Dermis blood vessel endothelial cell (primary cell): ENCODE measurements around the gene SFT2D2. TPM values are rescaled to one million over a fixed set of nuclear protein-coding genes. Genes with fewer than 3 reads are reported as not detected.

Source experiments
- DNase-seq: peaks from one replicate; pipeline ENCODE4 v3.0.0; 2010
- total RNA-seq: library from RNA; depleted of rRNA; stranded (reverse); fragments of >200 nt; gene quantifications from 2 replicates; pipeline ENCODE4 v1.2.3, GENCODE V29; 2014

Gene SFT2D2
- total RNA-seq, 1 donor from 2014 or later = 45.8 TPM

DNA sequence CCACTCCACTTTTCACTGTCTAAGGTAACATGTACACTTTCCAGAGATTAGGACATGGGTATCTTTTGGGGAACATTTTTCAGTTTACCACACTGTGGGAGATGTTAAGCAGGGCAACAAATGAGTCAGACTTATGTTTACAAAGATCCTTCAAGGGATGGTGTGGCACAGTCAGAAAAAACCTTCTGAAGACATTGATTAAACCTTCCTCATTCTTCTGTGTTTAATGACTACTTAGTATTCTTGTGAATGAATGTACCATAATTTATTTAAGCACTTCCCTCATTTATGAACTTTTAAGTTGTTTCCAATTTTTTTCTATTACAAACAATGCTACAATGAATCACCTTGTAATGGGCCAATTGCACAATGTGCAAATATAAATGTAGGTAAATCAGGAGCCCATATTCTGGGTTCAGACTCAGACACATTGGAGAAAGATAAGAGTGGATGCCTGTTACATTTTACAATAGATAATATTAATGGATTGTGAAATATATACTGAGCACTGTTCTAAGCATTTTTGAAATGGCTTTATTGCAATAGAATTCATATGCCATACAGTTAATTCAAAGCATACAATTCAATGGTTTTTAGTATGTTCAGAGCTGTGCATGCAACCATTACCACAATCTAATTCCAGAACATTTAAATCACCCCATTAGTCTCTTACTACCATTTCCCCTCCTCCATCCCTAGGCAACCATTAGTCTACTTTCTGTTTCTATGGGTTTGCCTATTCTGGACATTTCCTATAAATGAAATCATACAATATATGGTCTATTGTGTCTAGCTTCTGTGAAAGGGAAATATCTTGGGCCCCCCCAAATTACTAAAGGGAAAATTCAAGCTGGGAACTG lies 1.9 kb upstream of the SFT2D2 start:
- DNase-seq = no peak

- no peak for DNase-seq
Observed at GRCh38 chr1:168224991-168225390, 813 bp upstream of the SFT2D2 start.

DNA sequence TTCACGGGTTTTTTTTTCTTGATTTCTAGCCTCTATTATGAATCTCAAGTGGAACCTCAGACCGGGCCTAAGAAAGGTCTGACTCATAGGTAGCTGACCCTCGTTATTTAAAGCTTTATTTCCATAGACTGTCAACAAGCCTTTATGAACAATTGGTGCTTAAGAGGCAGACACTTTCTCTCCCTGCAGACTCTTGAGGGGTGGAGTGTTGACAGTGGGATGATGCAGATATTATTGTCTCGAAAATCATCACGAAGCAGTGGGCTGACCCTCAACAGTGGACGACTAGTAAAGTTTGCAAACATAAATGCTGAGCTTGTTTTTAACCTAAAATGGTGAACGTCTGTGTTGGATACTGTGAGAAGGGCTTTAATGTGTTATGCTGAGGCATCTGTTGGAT lies 1.8 kb downstream of the SFT2D2 start:
- peak; percentile 77 for DNase-seq

GRCh38 chr1:168229893-168230292 lies 4.1 kb downstream of the SFT2D2 start:
- DNase-seq = no peak

DNA sequence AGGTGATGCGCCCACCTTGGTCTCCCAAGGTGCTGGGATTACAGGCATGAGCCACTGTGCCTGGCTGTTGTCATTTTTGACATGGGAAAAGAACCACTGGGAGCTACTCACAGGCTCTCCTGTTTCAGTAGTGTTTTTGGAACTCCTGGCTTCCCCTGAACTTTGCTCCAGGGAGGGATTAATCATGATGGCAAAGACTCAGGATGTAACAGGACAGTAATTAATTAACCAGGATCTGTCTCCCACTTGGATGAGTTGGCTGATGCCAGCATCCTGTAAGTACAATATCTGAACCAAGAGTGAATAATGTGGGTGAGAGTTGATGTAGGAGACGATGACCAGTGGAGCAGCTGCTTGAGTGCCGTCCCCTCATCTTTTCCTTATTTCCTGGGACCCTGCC lies 4.9 kb downstream of the SFT2D2 start:
- no peak for DNase-seq

DNA sequence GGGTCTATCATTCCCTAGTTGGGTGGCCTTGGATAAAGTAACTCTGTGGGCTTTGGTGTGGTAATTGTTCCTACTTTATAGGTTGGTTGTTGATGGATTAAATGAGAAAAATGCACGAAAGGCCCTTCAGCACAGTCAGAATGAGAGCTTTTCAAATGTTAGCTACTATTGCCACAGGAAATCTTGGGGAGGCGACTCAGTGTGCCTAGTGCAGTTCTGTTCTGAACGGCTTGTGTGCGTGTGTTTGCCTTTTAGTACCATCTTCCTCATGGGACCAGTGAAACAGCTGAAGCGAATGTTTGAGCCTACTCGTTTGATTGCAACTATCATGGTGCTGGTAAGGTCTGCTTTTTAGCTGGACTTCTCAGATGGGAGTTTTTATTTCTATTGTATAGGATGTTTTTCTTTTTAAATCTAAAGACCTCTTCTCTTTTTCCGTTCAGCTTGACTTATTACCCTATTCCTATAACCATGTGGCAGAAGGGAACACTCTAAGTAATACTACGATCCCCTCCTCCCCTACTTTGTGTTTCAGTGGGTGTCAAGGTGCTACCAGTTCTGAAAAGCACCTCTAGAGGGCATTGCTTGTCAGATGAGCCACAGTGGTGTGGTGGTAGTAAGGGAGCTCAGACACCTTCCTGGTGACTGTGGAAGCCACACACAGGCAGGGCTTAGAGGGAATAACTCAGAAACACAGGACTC lies 9.2 kb downstream of the SFT2D2 start:
- DNase-seq = peak; percentile 81

DNA sequence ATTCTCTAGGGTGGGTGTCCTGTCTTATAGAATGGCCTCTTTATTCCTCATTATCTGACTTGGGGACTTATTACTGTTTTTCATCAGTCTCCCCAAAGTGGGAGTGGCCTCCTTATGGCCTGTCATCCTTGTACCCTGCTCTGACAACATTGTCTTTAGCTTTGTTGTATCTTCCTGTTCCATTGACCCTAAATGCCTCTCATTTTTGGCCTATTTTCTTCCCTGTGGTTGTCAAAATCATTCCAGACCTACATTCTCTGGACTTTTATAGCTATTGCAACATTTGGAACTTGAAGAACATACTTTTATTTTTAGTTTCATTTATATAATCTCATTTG lies 9.7 kb downstream of the SFT2D2 start:
- no peak for DNase-seq

GRCh38 chr1:168235937-168236336 lies 10.1 kb downstream of the SFT2D2 start:
- DNase-seq = no peak

GRCh38 chr1:168236836-168237611 lies 11.2 kb downstream of the SFT2D2 start:
- no peak for DNase-seq

DNA sequence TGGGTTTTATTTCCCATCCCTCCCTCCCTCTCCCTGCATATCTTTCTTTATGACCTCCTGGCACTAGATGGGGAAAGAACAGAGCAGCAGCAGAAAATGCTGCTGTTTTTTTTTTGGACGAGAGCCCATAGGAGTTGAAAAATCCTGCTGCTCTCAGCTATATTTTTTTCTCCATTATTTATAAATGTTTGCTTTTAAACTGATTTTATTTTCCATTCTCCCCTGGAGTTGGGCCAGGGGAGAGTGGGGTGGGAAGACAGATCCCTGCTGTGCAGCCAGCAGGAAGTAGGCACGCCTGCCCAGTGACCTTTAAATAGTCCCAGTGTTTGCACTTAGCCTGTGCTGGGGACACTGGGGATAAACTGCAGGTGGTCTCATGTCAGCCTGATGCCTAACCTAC lies 17.4 kb downstream of the SFT2D2 start:
- peak; percentile 39 for DNase-seq

DNA sequence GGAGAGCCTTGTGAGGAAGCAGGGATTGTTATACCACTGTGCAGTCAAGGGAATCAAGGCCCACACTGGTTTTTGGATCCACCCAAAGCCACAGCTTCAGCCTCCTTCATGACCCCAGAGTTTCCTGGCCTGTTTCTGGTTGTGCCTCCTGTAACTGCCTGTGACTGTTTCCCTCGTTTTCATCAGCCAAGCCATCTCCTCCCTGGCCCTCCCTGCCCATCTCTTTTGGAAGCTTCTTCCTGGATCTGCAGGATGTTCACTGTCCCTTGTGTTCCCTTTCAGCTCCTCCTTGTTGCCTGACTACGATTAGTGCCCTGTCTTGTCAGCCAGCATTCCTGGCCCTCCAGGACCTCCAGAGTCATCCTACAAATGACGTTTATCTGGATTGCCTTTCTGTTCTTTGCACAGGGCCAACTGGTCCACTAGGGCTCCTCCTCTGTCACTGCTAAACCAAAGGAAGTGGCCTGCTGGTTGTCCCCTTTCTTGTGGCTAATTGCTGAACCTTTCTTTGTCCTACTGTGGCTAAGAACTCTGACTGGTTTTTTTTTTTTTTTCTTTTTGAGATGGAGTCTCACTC lies 17.9 kb downstream of the SFT2D2 start:
- no peak for DNase-seq

DNA sequence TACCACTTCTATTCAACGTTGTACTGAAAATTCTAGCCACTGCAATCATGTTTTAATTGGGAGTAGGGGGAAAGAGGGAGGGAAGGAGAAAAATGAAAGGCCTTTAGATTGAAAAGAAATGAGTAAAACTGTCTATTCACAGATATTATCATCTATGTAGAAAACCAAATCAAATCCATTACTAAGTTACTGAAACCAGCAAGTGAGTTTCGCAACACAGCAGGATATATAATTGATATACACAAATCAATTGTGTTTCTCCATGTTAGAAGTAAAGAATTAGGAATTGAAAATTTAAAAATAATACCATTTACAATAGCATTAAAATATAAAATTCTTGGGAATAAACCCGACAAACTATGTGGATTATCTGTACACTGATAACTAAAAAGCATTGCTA lies 19.2 kb downstream of the SFT2D2 start:
- no peak for DNase-seq

DNA sequence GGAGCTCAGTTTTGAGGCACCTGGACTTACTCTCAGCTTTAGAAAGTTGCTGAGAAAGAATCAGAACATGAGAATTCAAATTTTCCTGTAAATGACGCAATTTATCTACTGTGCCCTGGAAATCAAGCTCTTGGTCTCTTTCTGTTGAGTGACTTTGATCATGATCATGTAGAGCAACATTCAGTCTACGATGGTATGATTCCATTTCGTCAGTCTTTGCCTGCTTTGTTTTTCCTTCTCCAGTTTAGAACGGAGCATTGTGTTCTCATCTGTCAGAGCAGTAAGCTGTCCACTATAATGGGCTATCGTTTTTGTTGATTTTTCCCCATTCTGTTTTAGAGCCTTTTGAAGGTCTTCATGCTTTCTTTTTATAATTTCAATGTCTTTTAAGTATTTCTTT lies 20.7 kb downstream of the SFT2D2 start:
- no peak for DNase-seq

- no peak for DNase-seq
Observed at GRCh38 chr1:168252204-168252733, 26.5 kb downstream of the SFT2D2 start.

DNA sequence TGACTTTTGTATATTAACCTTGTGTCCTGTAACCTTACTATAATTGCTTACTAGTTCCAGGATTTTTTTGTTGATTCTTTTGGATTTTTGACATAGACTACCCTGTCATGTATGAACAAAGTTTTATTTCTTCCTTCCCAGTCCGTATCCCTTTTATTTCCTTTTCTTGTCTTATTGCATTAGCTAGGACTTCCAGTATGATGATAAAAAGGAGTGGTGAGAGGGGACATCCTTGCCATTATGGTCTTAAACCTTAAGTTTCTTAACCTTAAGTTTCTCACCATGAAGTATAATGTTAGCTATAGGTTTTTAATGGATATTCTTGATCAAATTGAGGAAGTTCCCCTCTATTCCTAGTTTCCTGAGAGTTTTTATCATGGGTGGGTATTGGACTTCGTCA lies 30.4 kb downstream of the SFT2D2 start:
- DNase-seq = no peak

GRCh38 chr1:168257397-168257796 lies 31.6 kb downstream of the SFT2D2 start:
- no peak for DNase-seq

- no peak for DNase-seq
Observed at GRCh38 chr1:168259567-168259966, 33.8 kb downstream of the SFT2D2 start.

- no peak for DNase-seq
Observed at GRCh38 chr1:168260393-168260792, 34.6 kb downstream of the SFT2D2 start.

- peak; percentile 87 for DNase-seq
Observed at GRCh38 chr1:168261390-168261789, 35.6 kb downstream of the SFT2D2 start.

- no peak for DNase-seq
Observed at GRCh38 chr1:168263130-168263529, 37.3 kb downstream of the SFT2D2 start.

DNA sequence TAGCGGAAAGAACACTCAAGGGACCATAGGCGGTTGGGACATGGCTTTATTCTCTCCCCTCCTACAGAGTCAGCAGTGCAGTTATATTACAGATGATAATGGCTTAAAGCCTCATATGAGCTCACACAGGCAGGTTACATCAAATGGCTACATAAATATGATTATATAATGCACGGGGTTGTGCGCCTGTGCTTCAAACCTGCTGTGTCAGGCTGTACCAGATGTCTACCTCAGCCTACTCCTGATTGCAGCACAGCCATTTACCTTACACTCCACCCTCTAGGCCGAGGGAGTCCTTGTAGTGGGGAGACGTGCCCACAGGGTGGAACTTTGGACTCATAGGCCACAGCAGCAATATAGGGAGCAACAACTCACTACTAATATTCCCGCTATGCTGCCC lies 38.5 kb downstream of the SFT2D2 start:
- DNase-seq = no peak

GRCh38 chr1:168265596-168265995 lies 39.8 kb downstream of the SFT2D2 start:
- DNase-seq = no peak

DNA sequence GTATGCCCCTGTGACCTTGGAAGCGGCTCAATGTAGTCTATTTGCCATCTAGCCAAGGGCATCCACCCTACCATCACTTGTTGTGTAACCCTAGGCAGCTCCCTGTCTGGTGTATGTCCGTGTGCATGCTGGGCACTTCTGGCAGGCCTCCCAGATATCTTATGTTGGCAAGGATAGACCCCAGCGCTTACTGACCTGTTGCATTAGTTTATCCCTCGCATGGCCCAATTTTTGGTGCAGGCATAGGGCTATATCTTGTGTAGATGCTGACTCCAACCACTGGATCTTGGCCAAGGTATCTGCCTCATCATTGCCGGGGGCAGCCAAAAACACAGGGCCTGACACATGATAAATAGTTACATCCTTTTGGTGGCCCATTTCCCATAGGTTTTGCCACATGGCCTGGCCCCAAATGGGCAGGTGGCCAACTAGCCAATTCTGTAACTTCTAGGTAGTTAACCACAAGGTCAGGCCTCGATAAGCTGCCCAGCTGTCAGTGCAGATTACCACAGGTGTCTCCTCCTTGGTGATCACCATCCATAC lies 40.9 kb downstream of the SFT2D2 start:
- no peak for DNase-seq
